Activated T-helper 1 cell treated with anti-CD3 and anti-CD28 coated beads, Interleukin-2, amount 50 U/mL, for 16 hours (primary cell): Measurements from ENCODE around the gene FARP1.

ENCODE experiments used
- DNase-seq, 2 donors: peaks; one replicate each; pipeline ENCODE4 v3.0.0-alpha.2; 2020; ENCODE audit warnings: low read depth in 1 of 2, low spot score in 1 of 2

FARP1 gene, protein sequence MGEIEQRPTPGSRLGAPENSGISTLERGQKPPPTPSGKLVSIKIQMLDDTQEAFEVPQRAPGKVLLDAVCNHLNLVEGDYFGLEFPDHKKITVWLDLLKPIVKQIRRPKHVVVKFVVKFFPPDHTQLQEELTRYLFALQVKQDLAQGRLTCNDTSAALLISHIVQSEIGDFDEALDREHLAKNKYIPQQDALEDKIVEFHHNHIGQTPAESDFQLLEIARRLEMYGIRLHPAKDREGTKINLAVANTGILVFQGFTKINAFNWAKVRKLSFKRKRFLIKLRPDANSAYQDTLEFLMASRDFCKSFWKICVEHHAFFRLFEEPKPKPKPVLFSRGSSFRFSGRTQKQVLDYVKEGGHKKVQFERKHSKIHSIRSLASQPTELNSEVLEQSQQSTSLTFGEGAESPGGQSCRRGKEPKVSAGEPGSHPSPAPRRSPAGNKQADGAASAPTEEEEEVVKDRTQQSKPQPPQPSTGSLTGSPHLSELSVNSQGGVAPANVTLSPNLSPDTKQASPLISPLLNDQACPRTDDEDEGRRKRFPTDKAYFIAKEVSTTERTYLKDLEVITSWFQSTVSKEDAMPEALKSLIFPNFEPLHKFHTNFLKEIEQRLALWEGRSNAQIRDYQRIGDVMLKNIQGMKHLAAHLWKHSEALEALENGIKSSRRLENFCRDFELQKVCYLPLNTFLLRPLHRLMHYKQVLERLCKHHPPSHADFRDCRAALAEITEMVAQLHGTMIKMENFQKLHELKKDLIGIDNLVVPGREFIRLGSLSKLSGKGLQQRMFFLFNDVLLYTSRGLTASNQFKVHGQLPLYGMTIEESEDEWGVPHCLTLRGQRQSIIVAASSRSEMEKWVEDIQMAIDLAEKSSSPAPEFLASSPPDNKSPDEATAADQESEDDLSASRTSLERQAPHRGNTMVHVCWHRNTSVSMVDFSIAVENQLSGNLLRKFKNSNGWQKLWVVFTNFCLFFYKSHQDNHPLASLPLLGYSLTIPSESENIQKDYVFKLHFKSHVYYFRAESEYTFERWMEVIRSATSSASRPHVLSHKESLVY

DNA sequence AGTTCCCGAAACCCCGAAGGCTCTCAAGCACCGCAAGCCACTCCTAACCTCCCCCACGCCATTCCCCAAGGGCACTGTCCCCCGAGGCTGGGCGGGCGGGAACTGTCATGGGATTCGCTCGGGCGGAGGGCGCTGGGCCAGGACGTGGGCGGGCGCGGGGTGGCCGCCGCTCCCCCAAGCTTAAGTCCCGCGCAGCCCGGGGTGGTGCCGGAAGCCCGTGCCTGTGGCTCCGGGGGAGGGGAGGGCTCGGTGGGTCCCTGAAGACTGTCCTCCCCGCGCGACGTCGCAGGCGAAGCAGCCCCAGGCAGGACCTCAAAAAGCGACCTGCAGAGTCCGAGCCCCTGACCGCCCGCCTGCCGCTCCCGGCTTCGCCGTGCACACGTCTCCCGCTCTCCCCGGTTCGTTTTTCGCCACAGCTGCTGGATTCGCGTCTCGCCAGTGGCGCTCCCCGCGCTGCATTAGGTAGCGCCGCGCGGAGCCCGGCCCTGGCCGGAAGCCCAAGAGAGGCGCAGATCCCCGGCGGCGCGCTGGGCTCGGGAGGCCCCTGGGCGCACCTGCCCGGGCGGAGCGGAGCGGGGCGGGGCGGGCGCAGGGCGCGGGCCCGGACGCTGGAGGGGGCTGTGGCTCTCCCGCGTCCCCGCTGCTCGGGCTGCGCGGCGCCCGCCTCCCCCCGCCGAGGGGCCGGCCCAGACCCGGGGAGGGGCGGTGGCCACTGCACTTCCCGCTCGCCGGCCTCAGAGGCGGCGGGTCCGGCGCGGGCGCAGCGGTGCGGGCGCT is at the start of gene FARP1:
Gene FARP1 (plus strand): TSS at position 715 of the 777 bp plus-strand sequence. CDS start 70,149 bp downstream, outside the sequence.
- no peak for DNase-seq

DNA sequence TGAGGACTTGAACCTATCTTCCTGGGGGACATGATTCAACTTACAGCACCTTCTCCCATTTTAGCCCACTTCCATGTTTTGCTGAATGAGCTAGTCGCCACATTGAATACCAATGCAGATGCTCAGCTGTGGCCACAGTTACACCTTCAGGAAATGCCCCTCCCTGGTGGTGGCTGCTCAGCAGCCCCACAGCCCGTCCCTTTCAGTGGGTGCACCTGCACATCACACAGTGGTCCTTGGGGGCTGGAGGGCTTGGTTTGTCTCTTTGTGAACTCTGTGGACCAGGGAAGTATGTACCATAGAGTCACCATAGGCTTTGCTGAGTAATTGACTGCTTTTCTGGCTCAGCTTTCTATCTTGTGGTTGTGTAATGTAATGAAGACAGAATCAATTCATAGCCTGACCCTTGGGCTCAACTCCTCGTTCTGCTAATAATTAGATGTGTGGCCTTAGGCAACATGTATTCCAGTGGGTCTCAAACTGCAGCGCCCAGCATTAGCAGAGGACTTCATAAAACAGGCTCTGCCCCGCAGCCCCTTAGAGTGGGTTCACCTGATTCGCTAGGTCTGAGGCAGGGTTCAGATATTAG is 48.1 kb upstream of the FARP1 start:
- no peak for DNase-seq

DNA sequence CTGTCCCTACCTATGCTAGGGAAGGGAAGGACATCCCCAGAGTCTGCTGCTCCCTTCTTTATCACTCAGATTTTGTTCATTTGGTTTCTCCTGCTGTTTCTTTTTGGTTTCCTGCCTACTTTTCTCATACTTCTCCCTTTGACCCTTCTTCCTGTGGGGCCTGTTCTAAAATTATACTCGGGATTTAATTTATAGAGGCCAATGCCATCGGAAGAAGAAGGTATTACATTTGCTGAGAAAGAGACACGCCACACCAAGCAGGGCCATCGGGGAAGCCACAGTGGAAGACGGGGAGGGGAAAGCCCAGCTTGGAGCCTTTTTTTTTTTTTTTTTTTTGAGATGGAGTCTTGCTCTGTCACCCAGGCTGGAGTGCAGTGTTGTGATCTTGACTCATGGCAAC is 46.8 kb upstream of the FARP1 start:
- no peak for DNase-seq

DNA sequence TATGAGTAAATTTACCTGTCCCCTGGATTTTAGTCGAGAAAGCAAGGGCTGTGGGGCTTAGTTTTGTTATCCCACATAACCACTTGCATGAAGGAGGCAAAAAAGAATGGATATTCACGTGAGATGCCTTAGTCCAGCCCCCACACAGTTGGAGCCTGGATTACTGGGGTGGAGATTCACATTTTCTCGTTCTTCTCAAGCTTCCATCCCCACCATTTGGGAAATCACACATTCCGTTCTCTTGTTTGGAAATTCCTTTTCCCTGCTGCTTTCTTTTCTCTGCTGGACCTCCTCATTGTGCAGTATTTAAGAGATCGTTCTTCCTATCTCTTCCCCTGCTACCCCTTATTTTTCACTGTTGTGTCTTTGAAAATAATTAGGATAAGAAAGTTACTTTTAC is 45.1 kb upstream of the FARP1 start:
- DNase-seq: no peak

DNA sequence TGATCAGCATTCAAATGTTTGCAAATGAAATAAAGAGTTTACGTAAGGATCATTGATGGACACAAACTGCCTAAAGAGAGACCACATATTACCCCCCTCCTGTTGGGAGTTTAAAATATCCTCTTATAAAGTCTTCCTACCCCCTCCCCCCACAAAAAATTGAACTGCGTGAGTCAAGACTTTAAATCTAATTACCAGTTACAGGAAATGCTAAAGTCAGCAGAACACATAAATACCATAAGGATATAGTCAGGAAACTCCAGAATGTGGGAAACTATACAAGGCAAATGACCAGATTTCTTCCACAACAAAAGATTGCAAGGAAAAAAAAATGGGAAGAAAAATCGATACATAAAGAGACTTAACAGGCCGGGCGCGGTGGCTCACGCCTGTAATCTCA is 44.4 kb upstream of the FARP1 start:
- no peak for DNase-seq

DNA sequence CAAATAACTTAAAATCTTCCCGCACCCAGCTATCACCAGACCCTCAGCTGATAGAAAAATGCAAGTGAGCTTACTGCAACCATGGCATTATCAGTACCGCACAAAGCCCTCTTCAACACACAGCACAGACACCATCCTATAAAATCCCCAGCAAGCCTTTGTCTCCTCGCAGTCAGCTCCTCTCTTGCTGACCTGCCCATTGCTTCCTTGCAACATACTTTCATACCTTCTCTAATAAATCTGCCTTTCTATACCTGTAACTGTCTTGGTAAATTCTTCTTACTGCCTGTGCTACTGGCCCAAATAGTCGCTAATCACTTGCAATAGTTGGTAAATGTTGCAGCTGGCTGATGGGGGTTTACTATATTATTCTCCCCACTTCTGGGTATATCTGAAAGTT is 43.3 kb upstream of the FARP1 start:
- DNase-seq: no peak

DNA sequence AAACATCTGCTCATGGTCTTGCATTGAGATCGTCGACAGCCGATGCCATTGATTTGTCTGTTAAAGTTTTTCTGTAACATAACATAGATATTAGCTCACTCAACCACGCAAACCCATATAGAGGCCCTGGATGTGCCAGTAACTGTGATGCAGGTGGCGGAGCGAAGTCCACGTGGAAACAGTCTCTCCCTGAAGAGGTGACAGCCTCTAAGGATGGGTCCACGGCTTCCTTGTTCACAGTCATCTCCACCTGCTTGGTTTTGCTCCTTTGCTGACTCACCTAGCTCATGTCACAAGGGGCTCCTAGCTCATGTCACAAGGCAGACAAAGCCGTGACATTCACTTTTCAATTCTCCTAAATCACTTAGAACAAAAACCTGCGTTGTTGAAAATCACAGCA is 42.4 kb upstream of the FARP1 start:
- DNase-seq: no peak

DNA sequence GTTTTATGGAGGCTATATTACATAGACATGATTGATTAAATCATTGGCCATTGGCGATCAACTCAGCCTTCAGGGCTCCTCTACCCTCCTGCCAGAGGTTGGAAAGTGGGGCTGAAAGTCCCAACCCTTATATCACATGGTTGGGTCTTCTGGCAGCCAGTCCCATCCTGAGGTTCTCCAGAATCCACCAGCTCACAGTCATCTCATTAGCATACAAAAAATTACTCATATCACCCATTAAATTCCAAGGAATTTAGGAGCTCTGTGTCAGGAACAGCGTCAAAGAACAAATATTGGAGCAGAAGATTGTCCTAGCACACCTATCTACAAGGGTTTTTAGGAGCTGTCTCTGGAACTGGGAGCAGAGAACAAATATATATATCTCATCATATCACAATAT is 39.4 kb upstream of the FARP1 start:
- DNase-seq: no peak

DNA sequence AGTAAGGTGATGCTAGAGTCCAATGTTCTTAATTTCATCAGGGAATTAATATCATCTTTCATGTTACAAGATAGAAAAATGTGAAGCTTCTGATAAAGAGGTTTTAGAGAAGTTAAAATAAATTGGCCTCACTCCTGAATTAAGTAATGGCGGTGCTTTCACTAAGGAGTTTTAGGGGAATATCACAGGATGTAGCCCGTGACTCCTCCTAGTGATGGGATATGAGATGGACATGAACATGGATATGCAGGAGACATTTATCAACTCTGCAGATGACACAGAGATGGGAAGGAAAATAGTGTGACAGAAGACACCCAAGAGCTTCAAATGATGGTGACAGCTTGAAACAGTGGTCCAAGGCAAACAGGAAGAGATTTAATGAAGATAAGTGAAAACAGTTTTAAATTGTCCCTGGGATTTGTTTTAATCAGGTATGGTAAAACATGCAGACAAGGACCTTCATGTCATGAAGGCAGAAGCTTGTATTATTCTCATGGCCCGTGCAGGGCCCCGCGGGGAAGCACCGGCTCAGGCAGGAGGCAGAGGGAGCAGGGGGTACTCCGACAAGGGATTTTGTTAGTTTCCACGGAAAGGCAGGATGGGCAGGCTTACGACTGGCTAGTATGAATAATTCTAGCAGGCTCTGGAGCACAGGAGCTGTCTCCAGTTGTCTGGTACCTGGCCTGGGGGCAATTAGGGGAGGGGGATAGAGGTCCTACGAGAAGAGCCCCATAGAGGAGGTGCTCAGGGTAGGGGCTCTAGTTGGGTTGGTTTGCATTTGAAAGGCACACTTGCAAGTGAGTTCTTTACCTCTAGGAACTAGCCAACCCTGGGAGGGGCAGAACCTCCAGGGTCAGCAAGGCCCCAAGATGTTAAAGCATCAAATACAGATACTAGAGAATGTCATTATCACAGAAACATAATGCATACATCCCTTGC is 38.7 kb upstream of the FARP1 start:
- DNase-seq: no peak

DNA sequence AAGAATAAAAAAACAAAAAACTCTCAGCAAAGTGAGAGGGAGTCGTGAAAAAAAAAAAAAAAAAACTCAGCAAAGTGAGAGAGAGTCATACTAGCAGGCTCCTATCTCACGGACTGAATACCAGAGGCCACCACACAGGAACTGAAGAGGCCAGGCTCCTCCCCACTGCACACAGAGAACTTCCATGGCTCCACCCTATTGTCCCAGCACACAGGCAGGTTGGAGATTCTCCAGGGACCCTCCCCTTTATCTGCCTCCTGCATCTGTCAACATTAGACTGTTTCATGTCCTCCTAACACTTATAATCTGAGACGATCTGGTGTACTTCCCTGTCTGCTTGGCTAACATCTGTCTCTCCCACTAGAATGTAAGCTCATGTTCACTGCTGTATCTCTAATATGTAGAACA is 37.0 kb upstream of the FARP1 start:
- no peak for DNase-seq

DNA sequence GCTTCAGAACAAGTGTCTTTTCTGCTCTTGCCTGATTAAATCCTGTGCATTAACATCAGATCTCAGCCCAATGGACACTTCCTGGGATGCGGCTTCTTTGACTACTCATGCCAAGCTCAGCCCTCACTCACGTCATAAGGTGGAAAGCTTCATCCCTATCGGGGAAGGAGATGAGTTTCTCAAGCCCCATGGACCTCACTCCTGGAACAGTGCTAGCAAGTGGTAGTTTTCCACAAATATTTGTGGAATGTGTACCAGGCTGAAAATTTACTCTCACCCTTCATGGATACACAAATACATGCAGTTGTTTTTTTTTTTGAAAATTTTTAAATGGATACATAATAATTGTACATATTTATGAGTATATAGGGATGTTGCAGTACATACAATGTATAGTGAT is 34.6 kb upstream of the FARP1 start:
- no peak for DNase-seq

DNA sequence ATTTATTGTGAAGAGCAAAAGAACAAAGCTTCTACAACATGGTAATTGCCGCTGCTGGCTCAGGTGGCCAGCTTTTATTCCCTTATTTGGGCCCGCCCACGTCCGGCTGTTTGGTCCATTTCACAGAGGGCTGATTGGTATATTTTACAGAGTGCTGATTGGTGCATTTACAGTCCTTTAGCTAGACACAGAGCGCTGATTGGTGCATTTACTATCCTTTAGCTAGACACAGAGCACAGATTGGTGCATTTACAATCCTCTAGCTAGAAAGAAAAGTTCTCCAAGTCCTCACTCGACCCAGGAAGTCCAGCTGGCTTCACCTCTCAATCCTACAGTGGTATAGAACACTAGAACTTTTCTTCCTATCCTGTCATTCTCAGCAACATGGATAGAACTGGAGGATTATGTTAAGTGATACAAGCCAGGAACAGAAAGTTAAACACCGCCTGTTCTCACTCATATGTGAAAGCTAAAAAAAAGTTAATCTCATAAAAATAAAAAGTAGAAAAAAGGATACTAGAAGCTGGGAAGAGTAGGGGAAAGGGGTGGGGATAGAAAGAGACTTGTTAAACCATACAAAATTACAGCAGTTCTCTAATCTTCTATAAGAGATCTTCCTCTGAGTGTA is 33.6 kb upstream of the FARP1 start:
- no peak for DNase-seq

DNA sequence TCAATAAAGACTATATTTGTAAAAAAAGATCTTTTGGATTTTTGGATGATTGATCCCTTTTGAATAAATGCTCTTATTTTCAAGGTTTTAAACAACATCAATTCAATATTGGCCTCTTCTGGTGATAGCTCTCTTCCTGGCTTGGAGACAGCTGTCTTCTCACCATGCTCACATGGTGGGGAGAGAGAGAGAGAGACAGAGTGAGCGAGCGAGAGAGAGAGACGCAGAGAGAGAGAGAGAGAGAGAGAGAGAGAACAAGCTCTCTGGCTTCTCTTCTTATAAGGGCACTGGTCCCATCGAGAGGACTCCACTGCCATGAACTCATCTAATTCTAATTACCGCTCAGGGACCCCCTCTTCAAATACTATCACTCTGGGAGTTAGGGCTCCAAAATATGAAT is 32.1 kb upstream of the FARP1 start:
- DNase-seq: no peak

DNA sequence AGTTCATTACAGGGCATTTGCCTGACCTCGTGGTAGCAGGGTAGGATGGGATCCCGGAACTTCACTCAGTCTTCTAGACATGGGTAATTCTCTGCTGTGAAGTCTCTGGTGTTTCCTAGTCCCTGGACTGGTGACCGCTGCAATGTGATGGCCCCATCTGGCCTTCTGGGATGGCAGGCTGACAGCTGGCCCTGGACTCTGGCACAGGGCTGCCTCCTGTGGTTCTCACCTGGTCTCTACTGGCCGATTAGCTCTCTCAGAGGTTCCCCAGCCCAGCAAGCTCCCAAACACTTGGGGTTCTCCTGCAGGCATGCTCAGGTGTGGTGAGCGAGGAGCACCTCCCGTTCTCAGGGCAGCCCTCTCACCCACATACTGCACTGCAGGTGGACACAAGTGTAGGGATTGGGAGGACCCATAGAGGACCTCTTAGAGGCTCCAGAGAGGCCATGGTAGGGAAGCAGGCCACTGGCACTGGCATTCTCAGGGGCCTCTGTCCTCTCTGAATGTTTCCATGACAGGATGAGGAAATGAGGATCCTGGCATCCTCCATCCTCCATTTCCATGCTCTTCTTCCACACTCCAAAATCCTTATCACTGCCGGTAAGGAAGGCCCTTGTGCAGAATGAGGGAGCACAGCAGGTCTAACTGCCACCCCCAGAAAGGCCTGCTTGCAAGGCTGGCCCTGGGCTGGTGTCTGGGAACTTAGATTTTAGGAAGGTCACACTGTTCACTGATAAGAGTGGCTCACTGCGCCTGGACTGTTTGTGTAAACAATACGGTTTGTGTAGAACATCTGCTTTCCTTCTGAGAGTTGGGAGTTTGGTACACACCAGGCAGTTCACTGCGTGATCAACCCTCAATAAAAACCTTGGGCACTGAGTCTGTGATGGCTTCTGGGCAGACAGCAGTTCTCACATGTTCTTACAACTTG is 31.5 kb upstream of the FARP1 start:
- no peak for DNase-seq

DNA sequence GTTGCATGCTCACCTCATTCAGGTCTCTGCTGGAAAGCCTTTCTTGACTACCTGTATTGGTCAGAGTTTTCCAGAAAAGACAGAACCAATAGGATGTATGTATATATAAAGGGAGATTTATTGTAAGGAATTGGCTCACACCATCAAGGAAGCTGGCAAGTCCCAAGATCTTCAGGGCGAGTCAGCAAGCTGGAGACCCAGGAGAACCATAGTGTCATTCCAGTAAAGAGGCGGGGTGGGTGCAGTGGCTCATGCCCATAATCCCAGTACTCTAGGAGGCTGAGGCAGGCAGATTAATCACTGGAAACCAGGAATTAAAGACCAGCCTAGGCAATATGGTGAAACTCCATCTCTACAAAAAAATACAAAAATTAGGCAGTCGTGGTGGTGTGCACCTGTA is 30.4 kb upstream of the FARP1 start:
- no peak for DNase-seq

DNA sequence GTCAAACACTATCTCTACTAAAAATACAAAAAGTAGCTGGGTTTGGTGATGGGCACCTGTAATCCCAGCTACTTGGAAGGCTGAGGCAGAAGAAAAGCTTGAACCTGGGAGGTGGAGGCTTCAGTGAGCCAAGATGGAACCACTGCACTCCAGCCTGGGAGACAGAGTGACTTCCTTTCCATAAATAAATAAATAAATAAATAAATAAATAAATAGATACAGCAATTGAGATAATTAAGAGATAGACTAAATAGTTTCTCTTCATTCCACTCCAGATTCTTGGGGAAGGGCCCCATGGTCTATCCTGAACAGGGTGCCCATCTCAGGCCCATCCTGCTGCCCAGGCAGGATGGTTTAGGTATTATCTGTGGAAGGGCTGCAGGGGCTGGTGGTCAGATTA is 24.0 kb upstream of the FARP1 start:
- no peak for DNase-seq

DNA sequence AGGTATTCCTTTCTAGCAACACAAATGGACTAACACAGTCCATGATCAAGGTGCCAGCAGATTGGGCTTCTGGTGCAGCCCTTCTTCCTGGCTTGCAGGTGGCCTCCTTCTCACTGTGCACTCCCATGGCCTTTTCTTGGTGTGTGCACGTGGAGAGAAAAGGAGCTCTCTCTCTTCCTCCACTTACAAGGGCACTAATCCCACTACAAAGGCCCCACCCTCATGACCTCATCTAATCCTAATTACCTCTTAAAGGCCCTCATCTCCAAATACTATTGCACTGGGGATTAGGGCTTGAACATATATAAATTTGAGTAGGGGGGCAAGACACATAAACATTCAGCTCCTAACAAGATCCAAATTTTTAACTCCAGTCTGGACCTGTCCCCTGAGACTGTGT is 19.7 kb upstream of the FARP1 start:
- no peak for DNase-seq

DNA sequence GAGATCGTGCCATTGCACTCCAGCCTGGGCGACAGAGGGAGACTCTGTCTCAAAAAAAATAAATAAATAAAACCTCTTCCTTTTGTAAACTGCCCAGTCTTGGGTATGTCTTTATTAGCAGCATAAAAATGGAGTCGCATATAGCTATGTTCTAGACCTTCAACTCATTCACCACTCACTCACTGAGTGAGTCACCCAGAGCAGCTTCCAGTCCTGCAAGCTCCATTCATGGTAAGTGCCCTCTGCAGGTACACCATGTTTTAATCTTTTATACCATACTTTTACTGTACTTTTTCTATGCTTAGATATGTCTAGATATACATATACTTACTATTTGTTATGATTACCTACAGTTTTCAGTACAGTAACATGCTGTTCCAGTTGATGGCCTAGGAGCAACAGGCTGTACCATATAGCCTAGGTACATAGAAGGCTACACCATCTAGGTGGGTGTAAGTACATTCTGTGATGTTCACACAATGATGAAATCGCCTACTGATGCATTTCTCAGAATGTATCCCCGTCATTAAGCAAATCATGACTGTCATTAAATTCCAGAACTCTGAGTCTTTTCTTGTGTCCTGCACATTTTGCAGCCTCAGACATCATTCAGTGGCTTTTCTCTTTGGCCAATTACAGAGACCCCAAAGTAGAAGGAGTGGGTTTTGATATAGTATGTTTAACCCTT is 13.7 kb upstream of the FARP1 start:
- no peak for DNase-seq
